Left lobe of liver (tissue), 2 donors: Measurements from ENCODE around the gene EN1. TPM values are rescaled to one million over a fixed set of nuclear protein-coding genes. Genes with fewer than 3 reads are reported as not detected.

ENCODE experiments used
- ATAC-seq: fragments of 200-7000 bp; cut with Tn5 transposase; one replicate; pipeline ENCODE4 v1.9.1; 2020; ENCODE audit warnings: mild to moderate bottlenecking, moderate library complexity
- DNase-seq: peaks from one replicate; pipeline ENCODE4 v3.0.0-alpha.2; 2020; ENCODE audit warnings: low spot score
- total RNA-seq: library from RNA; stranded (reverse); gene quantifications from one replicate; pipeline ENCODE4 v1.2.1, GENCODE V29; 2021
- donor health status: DM: no; HTN: no; CAD: no; lungs with moderate emphysema.
- donor health status: DM: no; HTN: yes; CAD: no.

The EN1 gene
- total RNA-seq, 1 donor from 2014 or later, result not detected

- ATAC-seq (no peak), DNase-seq (no peak)
Measured at GRCh38 chr2:118830118-118830517, 17.3 kb downstream of the EN1 start.

- DNase-seq, result no peak
- ATAC-seq, result no peak
Measured at GRCh38 chr2:118826093-118826492, 21.4 kb downstream of the EN1 start.

- ATAC-seq, result no peak
- DNase-seq, result no peak
Measured at GRCh38 chr2:118823633-118824032, 23.8 kb downstream of the EN1 start.

- ATAC-seq (no peak), DNase-seq (no peak)
Measured at GRCh38 chr2:118822572-118822971, 24.9 kb downstream of the EN1 start.

DNA sequence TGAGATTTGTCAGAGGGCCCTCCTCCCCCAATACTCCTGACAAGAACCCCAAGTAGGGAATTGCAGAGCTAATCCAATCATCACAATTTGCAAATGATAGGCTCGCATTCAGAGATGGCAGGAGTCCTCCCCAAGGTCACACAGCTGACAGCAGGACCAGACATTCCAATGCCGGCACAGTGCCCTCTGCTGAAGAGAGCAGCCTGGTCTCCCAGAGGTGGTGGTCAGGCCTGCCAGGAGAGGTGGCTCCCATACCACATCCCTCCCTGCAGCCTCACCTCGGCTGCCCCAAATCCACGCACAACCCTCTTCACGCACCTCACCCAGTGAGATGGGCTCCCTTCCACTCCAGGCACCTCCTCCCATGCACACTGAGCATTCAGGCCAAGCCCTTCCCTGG lies 25.4 kb downstream of the EN1 start:
- no peak for ATAC-seq

GRCh38 chr2:118817469-118817868 lies 30.0 kb downstream of the EN1 start:
- ATAC-seq, result no peak
- no peak for DNase-seq

More for the DNA sequence above, 25.4 kb downstream of the EN1 start:
- DNase-seq, result no peak

GRCh38 chr2:118816669-118817068 lies 30.8 kb downstream of the EN1 start:
- no peak for ATAC-seq
- DNase-seq, result no peak

GRCh38 chr2:118815731-118816130 lies 31.7 kb downstream of the EN1 start:
- ATAC-seq (no peak), DNase-seq (no peak)

- DNase-seq (no peak), ATAC-seq (no peak)
Measured at GRCh38 chr2:118815314-118815713, 32.1 kb downstream of the EN1 start.

DNA sequence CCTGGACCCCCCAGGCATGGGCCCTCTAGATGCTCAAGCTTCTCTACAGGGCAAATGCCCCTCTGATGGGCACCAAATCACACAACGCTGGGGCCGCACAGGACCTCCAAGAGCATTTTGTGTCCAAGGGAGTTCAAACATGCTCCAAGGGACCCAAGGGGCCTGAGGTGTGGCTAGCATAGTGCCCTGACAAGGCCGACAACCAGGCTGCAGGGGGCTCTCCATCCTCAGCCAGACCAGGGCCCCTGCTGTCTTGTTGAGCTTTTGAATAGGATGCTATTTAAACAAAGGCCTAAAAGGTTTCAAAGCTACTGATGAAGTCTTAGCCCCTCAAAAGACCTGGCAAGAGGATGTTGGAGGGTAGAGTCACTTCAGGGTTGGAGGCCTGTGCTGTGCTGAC lies 33.1 kb downstream of the EN1 start:
- ATAC-seq, result no peak

DNA sequence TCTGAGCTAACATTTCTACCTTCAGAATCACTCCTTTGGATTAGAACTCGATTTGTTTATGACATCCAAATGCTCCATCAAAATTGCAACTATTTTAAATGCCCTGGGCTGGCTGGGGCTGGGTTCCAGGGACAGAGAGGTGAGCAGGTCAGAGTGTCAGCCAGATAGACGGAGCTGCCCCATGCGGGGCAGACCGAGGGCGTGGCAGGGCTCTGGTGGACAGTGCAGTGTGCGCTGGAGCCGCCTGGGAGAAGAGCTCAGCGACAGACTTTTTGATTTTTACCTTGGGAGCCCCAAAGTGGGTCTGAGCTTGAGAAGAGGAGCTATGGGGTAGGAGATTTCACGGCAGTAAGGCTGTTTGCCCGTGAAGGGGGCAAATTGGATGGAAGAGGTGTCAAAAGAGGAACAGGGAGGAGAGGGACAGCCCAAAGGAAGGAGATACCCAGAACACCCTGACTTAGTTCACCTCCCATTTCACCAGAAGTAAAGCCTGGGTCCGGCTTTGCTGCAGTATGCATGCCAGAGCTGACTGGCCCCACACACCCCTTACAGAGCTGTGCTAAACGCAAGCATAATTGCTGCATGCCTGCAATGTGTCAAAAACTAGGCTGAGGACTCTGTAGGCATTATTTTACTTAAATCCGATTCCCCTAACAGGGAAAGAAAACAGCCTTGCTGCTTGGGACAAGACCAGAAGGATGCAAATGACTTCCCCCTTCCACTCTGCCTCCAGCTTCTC lies 33.7 kb downstream of the EN1 start:
- DNase-seq (no peak), ATAC-seq (no peak)

More for the DNA sequence above, 33.1 kb downstream of the EN1 start:
- DNase-seq, result no peak

GRCh38 chr2:118813111-118813510 lies 34.3 kb downstream of the EN1 start:
- no peak for ATAC-seq
- DNase-seq, result no peak

DNA sequence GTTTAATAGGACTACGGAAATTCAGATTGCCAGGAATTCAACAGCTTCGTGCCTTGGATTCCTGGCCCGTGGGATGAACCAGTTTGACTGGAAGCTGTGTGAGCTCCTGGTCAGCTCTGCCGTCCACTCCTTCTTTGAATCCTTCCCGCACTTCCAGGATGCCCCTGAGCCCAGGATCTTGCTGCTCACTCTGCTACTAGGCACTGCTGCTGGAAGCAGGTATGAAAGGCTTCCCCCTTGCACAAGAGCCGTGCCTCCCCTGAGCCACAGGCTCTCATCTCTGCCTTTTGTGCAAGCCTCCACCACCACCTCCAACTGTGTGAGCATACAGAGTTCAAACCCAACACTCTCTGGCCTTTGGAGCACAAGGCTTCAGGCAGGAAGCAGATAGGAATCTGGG lies 34.9 kb downstream of the EN1 start:
- DNase-seq, result no peak
- ATAC-seq, result no peak

DNA sequence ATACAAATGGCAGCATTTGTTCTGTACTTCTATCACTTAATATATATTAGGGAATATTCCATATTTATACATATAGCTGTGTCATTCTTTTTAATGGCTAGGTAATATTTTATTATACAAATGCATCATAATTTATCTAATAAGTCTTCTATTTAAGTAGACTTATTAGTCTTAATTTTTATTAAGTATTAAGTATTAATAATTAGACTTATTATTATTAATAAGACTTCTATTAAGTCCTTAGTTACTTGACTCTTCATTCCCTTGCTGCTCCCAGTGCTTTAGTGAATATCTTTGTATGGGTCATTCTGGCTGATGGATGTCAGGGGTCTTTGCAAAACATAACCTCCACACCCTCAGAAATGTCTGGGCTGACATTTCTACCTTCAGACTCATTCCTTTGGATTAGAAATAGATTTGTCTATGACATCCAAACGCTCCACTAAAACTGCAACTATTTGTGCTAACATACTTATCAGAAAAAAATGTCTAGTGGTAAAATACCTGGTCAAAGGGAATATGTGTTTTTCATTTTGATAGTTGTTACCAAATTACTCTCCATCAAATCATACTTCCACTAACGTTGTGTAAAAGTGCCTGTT lies 35.8 kb downstream of the EN1 start:
- DNase-seq, result no peak
- no peak for ATAC-seq

- ATAC-seq, result no peak
Measured at GRCh38 chr2:118810766-118811165, 36.7 kb downstream of the EN1 start.

DNA sequence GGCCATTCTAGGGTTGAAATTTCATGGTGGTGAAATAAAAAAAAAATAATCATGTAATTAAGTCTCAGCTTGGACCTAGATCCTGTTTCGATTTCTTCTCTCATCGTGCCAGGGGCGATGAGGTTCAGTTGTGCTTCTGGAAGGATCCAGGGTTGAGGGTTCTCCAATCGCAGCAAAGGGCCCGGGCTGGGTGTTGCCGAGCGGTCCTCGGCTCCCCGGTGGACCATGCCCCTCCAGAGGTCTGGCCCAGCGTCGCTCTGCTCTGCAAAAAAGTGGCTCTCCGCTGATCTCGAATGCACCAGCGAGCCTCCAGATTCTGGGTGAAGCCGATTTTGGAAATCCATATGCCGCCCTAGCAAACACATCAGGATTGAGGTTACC lies 39.0 kb downstream of the EN1 start:
- DNase-seq (no peak), ATAC-seq (peak; percentile 52)

More at GRCh38 chr2:118810766-118811165, 36.7 kb downstream of the EN1 start:
- DNase-seq, result no peak

DNA sequence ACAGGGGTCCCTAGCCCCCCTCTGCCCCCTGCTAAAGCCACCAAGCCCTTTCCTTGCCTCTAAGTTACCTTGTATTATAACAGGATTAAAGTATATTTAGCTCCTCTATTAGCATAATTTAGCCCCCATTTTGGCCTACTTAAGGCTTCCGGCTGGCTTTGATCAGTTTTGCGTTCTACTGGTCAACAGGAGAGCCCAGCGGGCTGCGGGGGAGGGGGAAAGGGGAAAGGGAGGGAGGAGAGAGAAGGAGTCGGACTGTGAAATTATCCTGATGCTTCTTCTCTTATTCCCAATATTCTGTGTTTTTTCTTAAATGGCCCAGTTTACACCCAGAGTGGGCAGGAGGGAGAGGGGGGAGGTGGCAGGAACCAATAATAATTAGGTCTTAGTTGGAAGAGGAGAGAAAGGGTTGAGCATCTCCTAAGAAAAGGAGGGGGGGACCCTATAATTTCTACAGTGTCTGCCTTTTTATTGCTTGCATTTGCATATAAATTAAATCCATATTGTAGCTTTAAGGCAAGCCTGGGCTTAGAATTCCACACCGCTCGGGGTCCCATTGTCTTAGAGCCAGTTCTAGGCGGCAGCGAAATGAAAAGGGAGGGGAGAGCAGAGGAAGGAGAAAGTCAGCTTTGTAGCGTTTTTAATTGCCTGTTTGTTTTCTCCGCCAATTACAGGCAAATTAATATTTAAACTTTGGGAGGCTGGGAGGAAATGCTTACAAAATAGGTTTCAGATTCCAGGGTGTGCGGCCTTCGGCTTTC lies 39.6 kb downstream of the EN1 start:
- no peak for DNase-seq
- no peak for ATAC-seq

- no peak for ATAC-seq
- no peak for DNase-seq
Measured at GRCh38 chr2:118806797-118807667, 40.4 kb downstream of the EN1 start.

GRCh38 chr2:118805064-118805690 lies 42.3 kb downstream of the EN1 start:
- DNase-seq (no peak), ATAC-seq (no peak)

DNA sequence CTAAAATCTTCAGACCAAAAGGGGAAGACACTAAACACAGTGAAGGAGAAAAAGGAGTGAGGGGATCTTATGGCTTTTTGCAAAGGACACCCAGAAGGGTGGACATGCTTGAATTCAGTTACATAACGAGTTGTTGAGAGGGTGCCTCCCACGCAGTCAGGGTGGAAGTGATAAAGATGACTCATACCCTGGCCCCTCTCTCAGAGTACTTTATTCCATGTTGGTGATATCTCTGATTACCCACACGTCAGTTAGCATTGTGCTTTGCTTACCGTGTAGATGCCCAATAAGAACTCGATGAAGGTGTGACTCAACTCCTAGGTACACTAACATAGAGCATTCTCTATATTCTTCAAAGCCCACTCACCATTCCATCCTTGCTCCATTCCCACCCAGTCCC lies 44.4 kb downstream of the EN1 start:
- ATAC-seq (no peak), DNase-seq (no peak)

DNA sequence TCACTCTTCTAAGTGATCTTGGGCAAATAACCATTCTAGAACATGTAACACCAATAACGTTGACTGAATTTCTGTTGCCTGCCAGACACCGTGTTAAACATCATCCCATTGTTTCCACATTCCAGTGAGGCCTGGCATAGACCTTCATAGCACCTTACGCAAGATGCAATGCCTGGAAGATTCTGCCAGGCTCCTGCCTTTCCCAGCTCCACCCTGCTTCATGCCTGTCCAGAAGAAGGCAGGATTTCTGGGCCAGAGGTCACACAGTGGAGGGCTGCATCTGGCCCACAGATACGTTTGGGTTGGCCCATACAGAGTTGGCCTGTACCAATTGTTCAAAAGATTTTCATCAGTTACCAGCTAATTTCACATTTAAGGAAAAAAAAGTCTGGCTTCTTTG lies 46.3 kb downstream of the EN1 start:
- ATAC-seq (no peak), DNase-seq (no peak)
